Subcutaneous adipose tissue (tissue), 4 donors: ENCODE data around the gene PRTFDC1. TPM values are rescaled to one million over a fixed set of nuclear protein-coding genes. Genes with fewer than 3 reads are reported as not detected.

Experiments used
- CTCF ChIP-seq: fragments of 450-650 bp; IDR thresholded peaks from one replicate; pipeline ENCODE4 v1.5.1; 2016; ENCODE audit warnings: low read depth, mild to moderate bottlenecking, control low read depth, antibody characterized with exemption, moderate library complexity
- total RNA-seq, 4 donors: library from RNA; depleted of rRNA; stranded (reverse); fragments of >200 nt; gene quantifications; one replicate each; pipeline ENCODE4 v1.1.0, GENCODE V29; 2016

The PRTFDC1 gene
- total RNA-seq, 4 donors from 2014 or later: 2.4 to 2.8 (median 2.7) TPM

- no peak for TF ChIP-seq CTCF
Measured at GRCh38 chr10:24928163-24928562, 24.2 kb downstream of the PRTFDC1 start.

- no peak for TF ChIP-seq CTCF
Measured at GRCh38 chr10:24926557-24926956, 25.8 kb downstream of the PRTFDC1 start.

- no peak for TF ChIP-seq CTCF
Measured at GRCh38 chr10:24925799-24926198, 26.6 kb downstream of the PRTFDC1 start.

- no peak for TF ChIP-seq CTCF
Measured at GRCh38 chr10:24920907-24921881, 31.2 kb downstream of the PRTFDC1 start.

- TF ChIP-seq CTCF: no peak
Measured at GRCh38 chr10:24917979-24918378, 34.4 kb downstream of the PRTFDC1 start.

- no peak for TF ChIP-seq CTCF
Measured at GRCh38 chr10:24917493-24917892, 34.9 kb downstream of the PRTFDC1 start.

- no peak for TF ChIP-seq CTCF
Measured at GRCh38 chr10:24916365-24916764, 36.0 kb downstream of the PRTFDC1 start.
